ENCODE measurements around the gene CRNKL1.
"Not testable (repeated sequence)": the region's sequence is repeated elsewhere in the genome, so short reads cannot be mapped to it uniquely, and the experiment has no call there.

The CRNKL1 gene

GRCh38 chr20:20003955-20004322 lies 48.3 kb downstream of the CRNKL1 start:
- H3K4me1 Mint-ChIP-seq = peaks cover 16% of the 10 kb centered on the region
- DNase-seq (ENCODE audit: low spot score in 2 of 2); H3K36me3 Mint-ChIP-seq; H3K27ac Mint-ChIP-seq; H3K9me3 Mint-ChIP-seq; ATAC-seq: not testable (repeated sequence)
- H3K4me3 Mint-ChIP-seq = peak overlapping the region; percentile 29

GRCh38 chr20:20003031-20003954 lies 49.0 kb downstream of the CRNKL1 start:
- no peak overlapping the region for H3K27ac Mint-ChIP-seq
- peak; percentile 36 for ATAC-seq
- H3K4me1 Mint-ChIP-seq = peaks cover 16% of the 10 kb centered on the region
- no peak for DNase-seq (ENCODE audit: low spot score in 2 of 2)
- H3K4me3 Mint-ChIP-seq = peak overlapping the region; percentile 29
- H3K9me3 Mint-ChIP-seq = no peaks in the 10 kb centered on the region
- no peaks in the 10 kb centered on the region for H3K36me3 Mint-ChIP-seq

GRCh38 chr20:20002101-20002998 lies 49.9 kb downstream of the CRNKL1 start:
- Mint-ChIP-seq H3K4me3 (peak overlapping the region; percentile 29), H3K9me3 (no peaks in the 10 kb centered on the region), H3K36me3 (no peaks in the 10 kb centered on the region), H3K4me1 (peaks cover 16% of the 10 kb centered on the region), H3K27ac (no peak overlapping the region)
- no peak for ATAC-seq
- DNase-seq (ENCODE audit: low spot score in 2 of 2) = no peak

DNA sequence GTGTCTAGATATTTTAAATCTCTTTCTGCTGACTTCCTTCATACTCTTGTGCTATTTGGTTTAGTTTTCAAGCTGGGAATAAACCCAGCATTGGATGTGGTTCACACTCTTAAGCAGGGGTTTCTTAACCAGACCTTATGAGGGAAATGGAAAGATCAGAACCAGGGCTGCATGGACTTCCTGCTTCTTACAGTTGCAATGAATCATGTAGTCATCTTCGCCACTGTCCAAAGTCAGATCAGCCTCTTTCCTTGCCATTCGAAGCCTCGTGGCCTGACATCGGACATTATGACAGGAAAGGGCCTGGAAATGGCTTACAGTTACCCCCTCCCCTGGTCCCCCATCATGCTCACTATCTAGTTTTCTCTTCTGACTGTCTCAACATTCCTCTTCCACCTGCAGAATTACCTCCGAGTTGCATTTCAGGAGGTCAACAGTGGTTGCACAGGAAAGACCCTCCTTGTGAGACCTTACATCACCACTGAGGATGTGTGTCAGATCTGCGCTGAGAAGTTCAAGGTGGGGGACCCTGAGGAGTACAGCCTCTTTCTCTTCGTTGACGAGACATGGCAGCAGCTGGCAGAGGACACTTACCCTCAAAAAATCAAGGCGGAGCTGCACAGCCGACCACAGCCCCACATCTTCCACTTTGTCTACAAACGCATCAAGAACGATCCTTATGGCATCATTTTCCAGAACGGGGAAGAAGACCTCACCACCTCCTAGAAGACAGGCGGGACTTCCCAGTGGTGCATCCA lies 51.9 kb downstream of the CRNKL1 start:
- H3K27ac Mint-ChIP-seq = no peak overlapping the region
- no peaks in the 10 kb centered on the region for H3K9me3 Mint-ChIP-seq
- peaks cover 16% of the 10 kb centered on the region for H3K4me1 Mint-ChIP-seq
- DNase-seq (ENCODE audit: low spot score in 2 of 2) = no peak
- H3K36me3 Mint-ChIP-seq = no peaks in the 10 kb centered on the region
- H3K4me3 Mint-ChIP-seq = no peak overlapping the region
- ATAC-seq = no peak

DNA sequence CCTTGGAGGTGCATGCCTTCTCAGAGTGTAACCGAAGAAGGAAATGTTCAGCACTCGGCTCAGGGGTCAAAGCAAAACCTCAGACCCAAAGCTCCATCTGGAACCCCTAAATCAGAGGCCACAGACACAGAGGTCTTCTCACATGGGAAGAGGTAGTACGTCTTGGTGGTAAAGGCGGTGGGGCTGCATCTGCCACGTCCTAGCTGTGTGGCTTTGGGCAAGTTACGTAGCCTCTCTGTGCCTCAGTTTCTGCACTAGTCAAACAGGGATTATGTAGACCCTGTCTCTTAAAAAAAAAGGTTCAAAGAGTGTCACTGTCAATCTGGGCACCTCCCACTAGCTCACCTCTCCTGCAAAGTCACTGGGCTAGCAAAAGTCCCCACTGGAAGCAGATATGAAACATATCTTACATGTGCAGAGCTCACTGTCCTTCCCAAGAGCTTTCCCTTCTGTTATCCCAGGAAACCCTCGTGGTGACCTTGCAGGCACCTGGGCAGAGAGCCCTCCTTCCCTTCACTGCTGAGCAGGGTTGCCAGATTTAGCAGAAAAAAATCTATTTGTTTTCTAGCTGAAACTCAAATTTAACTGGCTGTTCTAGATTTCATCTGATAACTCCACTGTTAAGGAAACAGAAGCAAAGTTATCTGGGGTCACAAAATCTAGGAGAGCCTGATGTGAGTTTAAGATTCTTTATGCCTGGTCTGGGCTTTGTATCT lies 53.1 kb downstream of the CRNKL1 start:
- Mint-ChIP-seq H3K36me3 (no peaks in the 10 kb centered on the region), H3K4me3 (no peak overlapping the region), H3K27ac (no peak overlapping the region), H3K9me3 (no peaks in the 10 kb centered on the region), H3K4me1 (peaks cover 16% of the 10 kb centered on the region)
- DNase-seq (ENCODE audit: low spot score in 2 of 2) = no peak
- no peak for ATAC-seq

DNA sequence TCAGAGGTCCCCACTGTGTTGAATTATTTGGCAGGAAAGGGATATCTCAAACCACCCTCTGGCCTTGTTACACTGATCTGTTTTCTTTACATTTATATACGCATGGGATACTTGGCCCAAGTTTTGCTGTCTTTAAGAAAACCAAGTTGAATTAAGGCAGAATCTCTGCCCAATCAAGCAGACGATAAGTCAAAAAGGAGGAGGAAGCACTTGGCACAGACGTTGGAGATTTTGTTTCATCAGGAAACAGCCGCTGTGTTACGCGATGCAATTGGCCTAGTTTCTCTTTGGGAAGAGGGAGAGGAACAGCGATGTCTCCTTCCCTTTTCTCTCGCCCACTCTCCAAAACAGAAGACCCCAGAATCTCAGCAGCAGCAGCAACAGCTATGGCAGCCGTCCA lies 55.3 kb downstream of the CRNKL1 start:
- H3K27ac Mint-ChIP-seq = no peak overlapping the region
- no peaks in the 10 kb centered on the region for H3K36me3 Mint-ChIP-seq
- DNase-seq (ENCODE audit: low spot score in 2 of 2) (no peak), ATAC-seq (no peak)
- H3K9me3 Mint-ChIP-seq = no peaks in the 10 kb centered on the region
- H3K4me1 Mint-ChIP-seq = no peaks in the 10 kb centered on the region
- no peak overlapping the region for H3K4me3 Mint-ChIP-seq

GRCh38 chr20:19996222-19996621 lies 56.0 kb downstream of the CRNKL1 start:
- H3K4me3 Mint-ChIP-seq = no peak overlapping the region
- ATAC-seq (no peak), DNase-seq (ENCODE audit: low spot score in 2 of 2) (no peak)

GRCh38 chr20:19995220-19995863 lies 56.9 kb downstream of the CRNKL1 start:
- Mint-ChIP-seq H3K4me3 (no peak overlapping the region), H3K36me3 (no peaks in the 10 kb centered on the region), H3K4me1 (no peaks in the 10 kb centered on the region), H3K9me3 (no peaks in the 10 kb centered on the region), H3K27ac (no peak overlapping the region)
- ATAC-seq = no peak
- no peak for DNase-seq (ENCODE audit: low spot score in 2 of 2)

More at GRCh38 chr20:19996222-19996621, 56.0 kb downstream of the CRNKL1 start:
- Mint-ChIP-seq H3K27ac (no peak overlapping the region), H3K36me3 (no peaks in the 10 kb centered on the region), H3K9me3 (no peaks in the 10 kb centered on the region), H3K4me1 (no peaks in the 10 kb centered on the region)

DNA sequence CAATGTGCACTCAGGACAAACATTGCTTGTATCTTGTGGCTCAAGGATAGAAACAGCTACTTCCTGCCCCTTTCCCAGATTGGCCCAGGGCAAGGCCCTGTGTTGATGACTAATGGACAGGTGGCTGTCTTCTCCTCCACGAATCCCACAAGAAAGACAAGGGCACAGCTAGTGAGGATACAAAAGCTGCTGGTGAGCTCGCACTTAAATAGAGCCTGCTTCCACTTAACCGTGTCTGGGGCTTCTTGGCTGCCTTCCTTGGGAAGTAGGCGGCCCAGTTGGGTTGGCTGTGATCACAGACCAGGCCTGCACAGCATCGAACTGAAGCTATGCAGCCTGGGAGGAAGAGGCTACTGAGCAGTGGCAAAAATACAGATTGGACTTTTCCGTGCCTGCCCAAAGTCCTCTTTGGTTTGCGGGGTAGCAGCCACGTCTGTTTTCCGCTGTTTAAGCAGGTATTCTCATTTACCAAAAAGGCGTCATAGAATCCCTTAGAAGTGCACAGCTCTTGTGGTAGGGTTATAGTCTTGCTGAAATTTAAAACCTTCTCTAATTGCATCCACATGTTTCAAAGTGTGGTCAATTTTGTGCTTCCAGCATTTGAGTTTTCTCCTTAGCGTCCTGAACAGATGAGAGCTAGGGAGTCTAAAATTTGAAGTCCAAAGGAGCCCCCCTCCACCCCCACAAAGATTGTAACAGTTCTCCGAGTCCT lies 58.2 kb downstream of the CRNKL1 start:
- ATAC-seq (no peak), DNase-seq (ENCODE audit: low spot score in 2 of 2) (no peak)
- Mint-ChIP-seq H3K27ac (no peak overlapping the region), H3K4me3 (no peak overlapping the region), H3K36me3 (no peaks in the 10 kb centered on the region), H3K9me3 (no peaks in the 10 kb centered on the region), H3K4me1 (no peaks in the 10 kb centered on the region)

DNA sequence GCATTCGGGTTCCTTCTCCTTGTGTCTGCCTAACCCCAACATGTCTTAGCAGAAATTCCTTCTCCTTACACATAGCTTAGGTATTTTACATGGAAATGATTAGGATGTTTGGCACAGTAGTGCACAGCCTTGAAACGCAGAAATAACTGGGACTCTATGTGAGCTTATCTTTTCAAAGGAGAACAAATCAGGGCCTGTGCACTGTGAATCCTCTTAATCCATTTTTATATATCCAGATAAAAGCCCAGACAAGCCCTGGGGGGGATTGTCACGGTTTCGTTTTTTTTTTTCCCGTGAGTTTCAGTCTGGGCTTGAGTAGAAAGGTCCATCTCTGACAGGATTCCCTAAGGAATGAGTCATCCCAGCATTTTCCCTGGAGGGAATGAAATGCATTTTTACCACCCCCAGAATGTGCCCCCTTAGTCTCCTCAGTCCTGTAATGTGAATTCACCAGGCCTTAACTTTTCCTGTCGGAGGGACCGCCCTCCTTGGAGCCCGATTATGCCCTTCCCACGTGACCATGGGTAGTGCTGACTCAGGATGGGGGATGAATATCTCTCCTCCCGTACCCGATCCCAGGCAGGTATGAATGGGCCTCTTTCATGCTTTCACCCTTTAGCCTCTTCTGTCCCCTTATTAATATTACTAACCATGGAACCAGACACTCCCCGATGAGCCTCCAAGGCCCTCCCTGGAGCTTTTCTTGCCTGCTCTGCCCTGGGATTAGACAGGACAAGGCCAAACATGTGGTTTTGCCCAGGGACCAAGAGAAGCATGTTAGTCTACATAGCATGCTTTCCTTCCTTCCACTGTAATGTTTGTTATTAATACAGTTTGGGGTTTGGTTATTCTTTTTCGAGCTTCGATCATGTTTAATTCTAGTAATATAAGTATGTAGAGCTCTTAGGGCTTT lies 59.0 kb downstream of the CRNKL1 start:
- no peak for DNase-seq (ENCODE audit: low spot score in 2 of 2)
- Mint-ChIP-seq H3K9me3 (no peaks in the 10 kb centered on the region), H3K4me1 (no peaks in the 10 kb centered on the region), H3K27ac (no peak overlapping the region), H3K36me3 (no peaks in the 10 kb centered on the region), H3K4me3 (no peak overlapping the region)
- no peak for ATAC-seq

DNA sequence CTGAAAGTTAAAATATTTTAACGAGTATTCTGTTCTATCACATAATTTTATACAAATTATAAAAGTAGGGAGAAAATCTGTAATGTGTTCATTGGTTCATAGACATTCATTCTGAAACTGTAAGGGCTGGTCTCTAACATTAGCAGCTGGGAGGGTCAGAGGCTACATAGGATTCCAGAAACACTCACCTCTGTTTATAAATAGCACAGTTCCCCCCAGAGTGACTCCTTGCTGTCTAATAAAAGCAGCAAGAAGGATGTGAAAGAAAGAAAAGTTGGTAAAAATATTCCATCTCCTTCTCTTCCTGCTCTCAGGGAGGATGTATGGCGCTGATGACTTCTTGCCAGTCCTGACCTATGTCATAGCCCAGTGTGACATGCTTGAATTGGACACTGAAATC lies 60.4 kb downstream of the CRNKL1 start:
- Mint-ChIP-seq H3K27ac (no peak overlapping the region), H3K4me1 (no peaks in the 10 kb centered on the region), H3K36me3 (no peaks in the 10 kb centered on the region), H3K9me3 (no peaks in the 10 kb centered on the region), H3K4me3 (no peak overlapping the region)
- DNase-seq (ENCODE audit: low spot score in 2 of 2) = no peak
- no peak for ATAC-seq

DNA sequence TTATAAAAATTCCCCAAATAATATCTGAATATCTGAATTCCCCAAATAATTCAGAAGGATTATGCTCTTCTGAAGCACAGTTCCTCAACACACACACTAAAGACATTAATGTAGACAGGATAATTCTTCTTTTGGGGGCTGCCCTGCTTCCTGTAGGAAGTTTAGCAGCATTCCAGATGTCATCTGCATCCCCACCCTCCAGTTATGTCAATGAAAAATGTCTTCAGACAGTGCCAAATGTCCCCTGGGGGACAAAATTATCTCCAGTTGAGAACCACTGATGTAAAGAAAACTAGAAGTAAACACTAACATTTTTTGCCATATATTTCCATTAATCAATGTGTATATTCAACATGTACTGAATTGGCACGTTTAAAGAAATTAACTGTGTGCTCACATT lies 61.0 kb downstream of the CRNKL1 start:
- Mint-ChIP-seq H3K36me3 (no peaks in the 10 kb centered on the region), H3K4me1 (no peaks in the 10 kb centered on the region), H3K4me3 (no peak overlapping the region), H3K9me3 (no peaks in the 10 kb centered on the region), H3K27ac (no peak overlapping the region)
- DNase-seq (ENCODE audit: low spot score in 2 of 2) (no peak), ATAC-seq (no peak)

- ATAC-seq = no peak
Measured at GRCh38 chr20:19990850-19991249, 61.4 kb downstream of the CRNKL1 start.

More at GRCh38 chr20:19990850-19991249, 61.4 kb downstream of the CRNKL1 start:
- Mint-ChIP-seq H3K4me3 (no peak overlapping the region), H3K4me1 (no peaks in the 10 kb centered on the region), H3K9me3 (no peaks in the 10 kb centered on the region), H3K27ac (no peak overlapping the region), H3K36me3 (no peaks in the 10 kb centered on the region)
- no peak for DNase-seq (ENCODE audit: low spot score in 2 of 2)
